Measurements from ENCODE around the gene NEU1. TPM values are rescaled to one million over a fixed set of nuclear protein-coding genes. Genes with fewer than 3 reads are reported as not detected.
A peak's percentile ranks its signal among the peaks of the same experiment; 100 is the strongest.
"Not testable (repeated sequence)": the region's sequence is repeated elsewhere in the genome, so short reads cannot be mapped to it uniquely, and the experiment has no call there.

The NEU1 gene
- total RNA-seq, 1 donor from 2014 or later, result 46.9 TPM

DNA sequence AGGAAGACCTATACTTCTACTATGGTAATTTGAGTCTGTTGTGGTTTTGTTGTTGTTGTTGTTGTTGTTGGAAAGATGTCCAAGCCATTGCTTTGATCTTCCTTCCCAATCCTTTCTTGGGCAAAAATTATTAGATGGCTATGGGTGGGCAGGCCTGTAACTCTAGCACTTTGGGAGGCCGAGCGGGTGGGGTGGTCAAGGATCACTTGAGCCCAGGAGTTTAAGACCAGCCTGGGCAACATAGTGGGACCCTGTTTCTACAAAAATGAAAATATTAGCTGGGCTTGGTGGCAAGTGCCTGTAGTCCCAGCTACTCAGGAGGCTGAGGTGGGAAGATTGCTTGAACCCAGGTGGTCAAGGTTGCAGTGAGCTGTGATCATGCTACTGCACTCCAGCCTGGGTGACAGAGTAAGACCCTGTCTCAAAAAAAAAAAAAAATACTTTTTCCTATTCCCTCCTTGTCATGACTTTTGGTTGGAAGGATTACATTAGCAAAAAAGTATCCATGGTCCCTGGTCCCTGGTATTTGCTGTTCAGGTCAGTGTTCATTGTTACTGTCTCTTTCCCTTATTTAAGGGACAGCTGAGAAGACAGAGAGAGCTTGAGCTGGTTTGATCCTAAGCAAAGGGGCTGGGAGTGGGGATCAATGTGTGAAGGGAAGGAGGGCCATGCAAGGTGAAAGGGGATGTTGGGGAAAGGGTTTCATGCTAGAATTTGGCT is 11.7 kb downstream of the NEU1 start:
- no peaks in the 10 kb centered on the region for H3K4me1 Mint-ChIP-seq (ENCODE audit: unreplicated experiment)
- peak overlapping the region; percentile 29 for H3K27ac Mint-ChIP-seq
- H3K27me3 Mint-ChIP-seq, result no peaks in the 10 kb centered on the region
- H3K9me3 Mint-ChIP-seq, result no peaks in the 10 kb centered on the region
- H3K36me3 Mint-ChIP-seq, result peaks cover 10% of the 10 kb centered on the region
- no peak for DNase-seq (ENCODE audit: extremely low spot score, unreplicated experiment)
- peak overlapping the region; percentile 55 for H3K4me3 Mint-ChIP-seq
- no peak for TF ChIP-seq CTCF (conservative IDR thresholded peaks at IDR 0.05)

DNA sequence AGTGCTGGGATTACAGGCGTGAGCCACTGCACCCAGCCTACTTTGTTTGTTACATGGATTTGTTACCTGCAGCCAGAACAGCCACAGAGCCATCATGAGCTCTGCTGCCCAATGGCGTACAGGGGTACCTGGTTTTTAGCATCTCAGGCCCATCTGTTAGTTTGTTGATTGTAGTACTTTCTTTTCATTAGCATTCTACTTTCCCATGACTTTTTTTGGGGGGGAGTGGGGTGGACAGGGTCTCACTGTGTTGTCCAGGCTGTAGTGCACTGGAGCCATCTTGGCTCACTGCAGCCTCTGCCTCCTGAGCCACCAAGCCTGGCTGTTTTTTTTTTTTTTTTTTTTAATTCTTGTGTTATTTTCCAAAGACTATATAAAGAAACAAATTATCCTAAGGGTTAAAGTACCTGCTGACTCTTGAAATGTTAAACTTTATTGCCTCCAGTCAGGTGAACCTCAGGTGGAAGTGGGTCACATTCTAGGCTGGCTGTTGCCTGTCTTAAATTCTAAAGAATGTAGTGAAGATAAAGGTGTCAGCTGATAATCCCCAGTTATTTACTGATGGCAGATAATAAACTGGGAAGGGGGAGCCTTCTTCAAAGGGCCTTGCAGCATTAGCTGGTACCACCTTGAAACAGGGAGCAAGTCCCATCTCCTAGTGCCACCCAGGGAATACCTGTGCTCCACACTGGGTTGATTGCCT is 15.2 kb downstream of the NEU1 start:
- Mint-ChIP-seq H3K36me3 (peaks cover 4% of the 10 kb centered on the region), H3K4me1 (ENCODE audit: unreplicated experiment) (no peaks in the 10 kb centered on the region), H3K27me3 (no peaks in the 10 kb centered on the region), H3K27ac (no peak overlapping the region), H3K9me3 (no peaks in the 10 kb centered on the region), H3K4me3 (no peak overlapping the region)
- DNase-seq (ENCODE audit: extremely low spot score, unreplicated experiment), result no peak
- TF ChIP-seq CTCF (conservative IDR thresholded peaks at IDR 0.05), result no peak

DNA sequence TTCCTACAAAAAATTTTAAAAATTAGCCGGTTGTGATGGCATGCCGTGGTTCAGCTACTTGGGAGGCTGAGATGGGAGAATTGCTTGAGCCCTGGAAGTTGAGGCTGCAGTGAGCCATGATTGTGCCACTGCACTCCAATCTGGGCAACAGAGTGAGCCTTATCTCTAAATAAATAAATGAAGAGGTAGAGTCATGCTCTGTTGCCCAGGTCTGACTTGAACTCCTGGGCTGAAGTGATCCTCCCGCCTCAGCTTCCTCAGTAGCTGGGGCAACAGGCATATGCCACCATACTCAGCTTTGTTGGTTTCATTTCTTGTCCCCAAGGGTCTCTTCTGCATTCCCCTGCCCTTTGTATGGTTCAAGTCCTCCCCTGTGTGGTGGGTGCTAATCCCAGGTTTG is 18.1 kb downstream of the NEU1 start:
- Mint-ChIP-seq H3K36me3 (peaks cover 14% of the 10 kb centered on the region), H3K27ac (no peak overlapping the region), H3K27me3 (no peaks in the 10 kb centered on the region), H3K4me3 (no peak overlapping the region), H3K4me1 (ENCODE audit: unreplicated experiment) (peaks cover under 1% of the 10 kb centered on the region), H3K9me3 (no peaks in the 10 kb centered on the region)
- TF ChIP-seq CTCF (conservative IDR thresholded peaks at IDR 0.05), result no peak
- no peak for DNase-seq (ENCODE audit: extremely low spot score, unreplicated experiment)

DNA sequence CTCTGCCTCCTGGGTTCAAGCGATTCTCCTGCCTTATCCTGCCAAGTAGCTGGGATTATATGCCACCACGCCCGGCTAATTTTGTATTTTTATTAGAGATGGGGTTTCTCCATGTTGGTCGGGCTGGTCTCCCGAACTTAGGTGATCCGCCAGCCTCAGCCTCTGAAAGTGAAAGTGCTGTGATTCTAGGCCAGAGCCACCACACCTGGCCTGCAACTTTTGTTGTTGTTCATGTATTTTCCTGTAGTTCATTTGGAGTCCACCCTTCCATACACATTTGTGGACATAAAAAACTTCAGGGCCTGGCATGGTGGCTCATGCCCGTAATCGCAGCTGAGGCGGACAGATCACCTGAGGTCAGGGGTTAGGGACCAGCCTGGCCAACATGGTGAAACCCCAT is 20.6 kb downstream of the NEU1 start:
- H3K36me3 Mint-ChIP-seq, result peaks cover 25% of the 10 kb centered on the region
- no peak overlapping the region for H3K27ac Mint-ChIP-seq
- no peaks in the 10 kb centered on the region for H3K27me3 Mint-ChIP-seq
- H3K9me3 Mint-ChIP-seq, result no peaks in the 10 kb centered on the region
- no peak for DNase-seq (ENCODE audit: extremely low spot score, unreplicated experiment)
- no peak overlapping the region for H3K4me3 Mint-ChIP-seq
- H3K4me1 Mint-ChIP-seq (ENCODE audit: unreplicated experiment), result peaks cover 12% of the 10 kb centered on the region
- no peak for TF ChIP-seq CTCF (conservative IDR thresholded peaks at IDR 0.05)

DNA sequence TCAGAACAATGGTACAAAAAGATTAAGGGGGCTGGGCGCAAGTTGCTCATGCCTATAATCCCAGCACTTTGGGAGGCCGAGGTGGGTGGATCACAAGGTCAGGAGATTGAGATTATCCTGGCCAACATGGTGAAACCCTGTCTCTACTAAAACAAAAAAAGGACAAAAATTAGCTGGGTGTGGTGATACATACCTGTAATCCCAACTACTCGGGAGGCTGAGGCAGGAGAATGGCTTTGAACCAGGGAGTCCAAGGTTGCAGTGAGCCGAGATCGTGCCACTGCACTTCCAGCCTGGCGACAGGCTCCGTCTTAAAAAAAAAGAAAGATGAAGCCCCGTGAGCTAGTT is 22.9 kb downstream of the NEU1 start:
- not testable (repeated sequence) for H3K27me3 Mint-ChIP-seq; H3K9me3 Mint-ChIP-seq; DNase-seq (ENCODE audit: extremely low spot score, unreplicated experiment); H3K4me3 Mint-ChIP-seq
- peaks cover 41% of the 10 kb centered on the region for H3K36me3 Mint-ChIP-seq
- H3K4me1 Mint-ChIP-seq (ENCODE audit: unreplicated experiment), result peaks cover 28% of the 10 kb centered on the region
- peak overlapping the region; percentile 44 for H3K27ac Mint-ChIP-seq

DNA sequence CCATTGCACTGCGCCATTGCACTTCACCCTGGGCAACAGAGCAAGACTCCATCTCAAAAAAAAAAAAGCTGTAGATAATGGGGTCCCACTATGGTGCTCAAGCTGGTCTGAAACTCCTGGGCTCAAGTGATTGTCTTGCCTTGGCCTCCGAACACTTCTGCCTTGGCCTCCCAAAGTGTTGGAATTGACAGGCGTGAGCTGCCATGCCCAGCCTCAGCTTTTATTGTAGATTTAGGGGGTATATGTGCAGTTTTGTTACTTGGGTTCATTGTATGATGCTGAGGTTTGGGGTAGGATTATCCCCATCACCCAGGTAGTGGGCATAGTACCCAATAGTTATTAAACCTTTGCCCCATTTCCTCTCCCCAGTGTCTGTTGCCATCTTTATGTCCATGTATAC is 23.7 kb downstream of the NEU1 start:
- TF ChIP-seq CTCF (conservative IDR thresholded peaks at IDR 0.05), result no peak
- peak overlapping the region; percentile 33 for H3K4me3 Mint-ChIP-seq
- no peak for DNase-seq (ENCODE audit: extremely low spot score, unreplicated experiment)
- H3K27me3 Mint-ChIP-seq, result no peaks in the 10 kb centered on the region
- peaks cover 35% of the 10 kb centered on the region for H3K4me1 Mint-ChIP-seq (ENCODE audit: unreplicated experiment)
- H3K9me3 Mint-ChIP-seq, result no peaks in the 10 kb centered on the region
- peaks cover 43% of the 10 kb centered on the region for H3K36me3 Mint-ChIP-seq
- H3K27ac Mint-ChIP-seq, result no peak overlapping the region

DNA sequence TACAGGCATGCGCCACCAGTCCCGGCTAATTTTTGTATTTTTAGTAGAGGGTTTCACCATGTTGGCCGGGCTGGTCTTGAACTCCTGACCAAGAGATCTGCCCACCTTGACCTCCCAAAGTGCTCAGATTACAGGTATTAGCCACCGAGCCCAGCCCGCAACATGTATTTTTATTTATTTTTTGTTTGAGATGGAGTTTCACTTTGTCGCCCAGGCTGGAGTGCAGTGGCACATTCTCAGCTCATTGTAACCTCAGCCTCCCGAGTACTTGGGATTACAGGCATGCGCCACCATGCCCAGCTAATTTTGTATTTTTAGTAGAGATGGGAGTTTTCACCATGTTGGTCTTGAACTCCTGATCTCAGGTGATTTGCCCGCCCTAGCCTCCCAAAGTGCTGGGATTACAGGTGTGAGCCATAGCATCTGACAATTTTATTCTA is 24.5 kb downstream of the NEU1 start:
- DNase-seq (ENCODE audit: extremely low spot score, unreplicated experiment); H3K27me3 Mint-ChIP-seq; H3K27ac Mint-ChIP-seq; H3K9me3 Mint-ChIP-seq: not testable (repeated sequence)
- peak overlapping the region; percentile 98 for H3K4me3 Mint-ChIP-seq
- H3K4me1 Mint-ChIP-seq (ENCODE audit: unreplicated experiment), result peaks cover 35% of the 10 kb centered on the region
- H3K36me3 Mint-ChIP-seq, result peaks cover 43% of the 10 kb centered on the region

Data from type B pancreatic cell (in vitro differentiated cells).